ENCODE measurements around the gene PPIL6. TPM values are rescaled to one million over a fixed set of nuclear protein-coding genes. Genes with fewer than 3 reads are reported as not detected.

The PPIL6 gene
- total RNA-seq, 1 experiment from 2014 or later: 0.61 TPM

GRCh38 chr6:109417646-109418045 lies 22.8 kb downstream of the PPIL6 start (continued):
- TF ChIP-seq AFF4 (CRISPR knock-in tag; IDR thresholded peaks at IDR 0.05; ENCODE audit: borderline replicate concordance): no peak
- no peak for TF ChIP-seq GTF2I (CRISPR knock-in tag; conservative IDR thresholded peaks at IDR 0.05)
- no peak for TF ChIP-seq TCF7 (CRISPR knock-in tag; IDR thresholded peaks at IDR 0.05; ENCODE audit: low read depth)
- TF ChIP-seq ARID4B (CRISPR knock-in tag; IDR thresholded peaks at IDR 0.05; ENCODE audit: borderline replicate concordance): no peak
- TF ChIP-seq ATF6 (CRISPR knock-in tag; IDR thresholded peaks at IDR 0.05): no peak
- TF ChIP-seq ZNF121 (CRISPR knock-in tag; IDR thresholded peaks at IDR 0.05): no peak
- no peak for TF ChIP-seq E2F5 (CRISPR knock-in tag; IDR thresholded peaks at IDR 0.05)
- TF ChIP-seq ZNF232 (CRISPR knock-in tag; IDR thresholded peaks at IDR 0.05): no peak
- no peak for TF ChIP-seq HMGA2 (CRISPR knock-in tag; IDR thresholded peaks at IDR 0.05)
- TF ChIP-seq JAZF1 (CRISPR knock-in tag; IDR thresholded peaks at IDR 0.05): no peak
- TF ChIP-seq ZNF396 (CRISPR knock-in tag; IDR thresholded peaks at IDR 0.05; ENCODE audit: borderline replicate concordance): no peak
- no peak for TF ChIP-seq ZSCAN18 (CRISPR knock-in tag; IDR thresholded peaks at IDR 0.05)
- TF ChIP-seq CTCF (IDR thresholded peaks at IDR 0.05): no peak
